Tibial artery (tissue), 4 donors: ENCODE measurements around the gene CIDEA.

Experiments used
- DNase-seq, 2 donors: peaks; one replicate each; pipeline ENCODE4 v3.0.0-alpha.2; 2019
- H3K27ac ChIP-seq, 2 donors: fragments of 200-600 bp; sonication (generic) in 1 of 2; 1 replicate in 1 of 2; 2 replicates in 1 of 2; pipeline ENCODE4 v1.5.1; 2018 to 2019; ENCODE audit warnings: mild to moderate bottlenecking in 1 of 2
- H3K27me3 ChIP-seq, 2 donors: fragments of 200-600 bp; sonication (generic) in 1 of 2; one replicate each; pipeline versions ENCODE4 v1.5.1 to v1.6.0; 2016 to 2019
- H3K36me3 ChIP-seq, 3 donors: fragments of 200-600 bp; sonication (generic) in 2 of 3; one replicate each; pipeline ENCODE4 v1.5.1; 2016 to 2019; ENCODE audit warnings: mild to moderate bottlenecking in 2 of 3
- H3K4me1 ChIP-seq, 4 donors: fragments of 200-600 bp; sonication (generic) in 2 of 4; 1 replicate in 3 of 4; 2 replicates in 1 of 4; pipeline ENCODE4 v1.5.1; 2016 to 2019
- H3K4me3 ChIP-seq, 2 donors: fragments of 200-600 bp; sonication (generic) in 1 of 2; 1 replicate in 1 of 2; 2 replicates in 1 of 2; pipeline ENCODE4 v1.5.1; 2018 to 2019; ENCODE audit warnings: mild to moderate bottlenecking in 2 of 2
- H3K9me3 ChIP-seq, 3 donors: fragments of 200-600 bp; sonication (generic) in 1 of 3; one replicate each; pipeline ENCODE4 v1.5.1; 2016 to 2019
- CTCF ChIP-seq, 2 experiments: fragments of 200-600 bp in 1 of 2; fragments of 450-650 bp in 1 of 2; IDR thresholded peaks; one replicate each; pipeline ENCODE4 v1.5.1; 2017 to 2019; ENCODE audit warnings: antibody characterized with exemption in 2 of 2, mild to moderate bottlenecking in 1 of 2, moderate library complexity in 1 of 2
- intact Hi-C: fragments of 100-400 bp; cut with DNase I; formaldehyde crosslinking; loops from one replicate; pipeline ENCODE4 v1.15.0; 2023; ENCODE audit warnings: low total_unique reads

The CIDEA gene

GRCh38 chr18:12321333-12321732 is 67.2 kb downstream of the CIDEA start:
- intact Hi-C loops = no loop called here
- H3K36me3 ChIP-seq = peaks cover 29 to 64% (median 34%) of the 10 kb centered on the region in 3 donors
- TF ChIP-seq CTCF (IDR thresholded peaks at IDR 0.05) = no peak
- H3K4me3 ChIP-seq = no peak overlapping the region
- H3K4me1 ChIP-seq = peaks cover 0 to 42% (median 15%) of the 10 kb centered on the region in 4 donors
- no peak for DNase-seq
- no peaks in the 10 kb centered on the region for H3K9me3 ChIP-seq
- no peaks in the 10 kb centered on the region for H3K27me3 ChIP-seq
- no peak overlapping the region for H3K27ac ChIP-seq

GRCh38 chr18:12324991-12325725 is 71.0 kb downstream of the CIDEA start:
- no peak overlapping the region for H3K4me3 ChIP-seq
- peaks cover 0 to 27% (median 2%) of the 10 kb centered on the region in 4 donors for H3K4me1 ChIP-seq
- H3K27me3 ChIP-seq = no peaks in the 10 kb centered on the region
- intact Hi-C loops = no loop called here
- no peaks in the 10 kb centered on the region for H3K9me3 ChIP-seq
- no peak for DNase-seq
- H3K36me3 ChIP-seq = peaks cover 42 to 84% (median 65%) of the 10 kb centered on the region in 3 donors
- no peak overlapping the region for H3K27ac ChIP-seq
- no peak for TF ChIP-seq CTCF (IDR thresholded peaks at IDR 0.05)

DNA sequence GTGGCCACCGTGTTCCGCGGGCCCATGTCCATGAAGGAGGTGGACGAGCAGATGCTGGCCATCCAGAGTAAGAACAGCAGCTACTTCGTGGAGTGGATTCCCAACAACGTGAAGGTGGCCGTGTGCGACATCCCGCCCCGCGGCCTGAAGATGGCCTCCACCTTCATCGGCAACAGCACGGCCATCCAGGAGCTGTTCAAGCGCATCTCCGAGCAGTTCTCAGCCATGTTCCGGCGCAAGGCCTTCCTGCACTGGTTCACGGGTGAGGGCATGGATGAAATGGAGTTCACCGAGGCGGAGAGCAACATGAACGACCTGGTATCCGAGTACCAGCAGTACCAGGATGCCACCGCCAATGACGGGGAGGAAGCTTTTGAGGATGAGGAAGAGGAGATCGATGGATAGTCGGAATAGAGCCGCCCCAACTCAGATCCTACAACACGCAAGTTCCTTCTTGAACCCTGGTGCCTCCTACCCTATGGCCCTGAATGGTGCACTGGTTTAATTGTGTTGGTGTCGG is 71.6 kb downstream of the CIDEA start:
- H3K4me3 ChIP-seq = no peak overlapping the region
- H3K9me3 ChIP-seq = no peaks in the 10 kb centered on the region
- H3K27ac ChIP-seq = no peak overlapping the region
- peaks cover 42 to 85% (median 65%) of the 10 kb centered on the region in 3 donors for H3K36me3 ChIP-seq
- TF ChIP-seq CTCF (IDR thresholded peaks at IDR 0.05) = no peak
- no peak for DNase-seq
- peaks cover 0 to 21% (median 2%) of the 10 kb centered on the region in 4 donors for H3K4me1 ChIP-seq
- H3K27me3 ChIP-seq = no peaks in the 10 kb centered on the region
- intact Hi-C loops = no loop called here

GRCh38 chr18:12326711-12327460 is 72.7 kb downstream of the CIDEA start:
- H3K4me1 ChIP-seq = peaks cover 0 to 14% (median 0%) of the 10 kb centered on the region in 4 donors
- no peak for TF ChIP-seq CTCF (IDR thresholded peaks at IDR 0.05)
- DNase-seq = no peak
- H3K27me3 ChIP-seq = no peaks in the 10 kb centered on the region
- no peaks in the 10 kb centered on the region for H3K9me3 ChIP-seq
- intact Hi-C loops = no loop called here
- peaks cover 40 to 83% (median 65%) of the 10 kb centered on the region in 3 donors for H3K36me3 ChIP-seq
- H3K27ac ChIP-seq = peak overlapping the region in 1 of 2 donors; percentile 12
- H3K4me3 ChIP-seq = no peak overlapping the region
